ENCODE results near the gene CCDC80. TPM values are rescaled to one million over a fixed set of nuclear protein-coding genes. Genes with fewer than 3 reads are reported as not detected.

Gene CCDC80
- total RNA-seq, 6 donors from 2014 or later: 2.1 to 354 (median 20.7) TPM

DNA sequence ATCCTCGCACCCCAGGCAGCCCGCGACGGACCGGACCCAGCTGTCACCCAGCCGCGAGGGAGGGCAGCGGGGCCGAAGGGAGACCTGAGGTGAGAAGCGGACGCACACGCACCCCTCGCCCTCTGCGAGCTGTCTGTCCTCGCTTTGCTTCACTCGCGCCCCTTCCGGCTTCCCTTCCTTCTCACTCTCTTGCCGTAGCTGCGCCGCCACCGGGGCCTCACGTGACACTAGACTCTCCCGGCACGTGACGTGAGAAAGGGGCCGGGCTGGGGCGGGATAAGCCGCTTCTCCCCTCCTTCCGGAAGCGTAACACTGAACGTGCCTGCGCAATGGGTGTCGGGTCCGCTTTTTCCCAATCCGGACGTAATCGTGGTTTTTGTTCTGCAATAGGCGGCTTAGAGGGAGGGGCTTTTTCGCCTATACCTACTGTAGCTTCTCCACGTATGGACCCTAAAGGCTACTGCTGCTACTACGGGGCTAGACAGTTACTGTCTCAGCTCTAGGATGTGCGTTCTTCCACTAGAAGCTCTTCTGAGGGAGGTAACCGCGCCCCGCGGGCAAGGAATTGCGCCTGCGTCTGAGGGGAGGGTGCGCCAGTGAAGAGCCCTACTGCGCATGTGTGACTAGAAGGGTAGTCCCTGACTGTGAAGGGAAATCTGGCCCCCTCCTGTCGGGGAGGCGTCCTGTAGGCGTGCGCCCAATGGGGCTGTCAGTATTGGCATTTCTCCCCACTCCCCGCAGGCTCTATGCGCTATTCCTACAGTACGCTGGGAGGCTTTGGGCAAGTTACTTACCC lies 79.0 kb downstream of the CCDC80 start, which contains the start of the genes ATG3 and SLC35A5:
ATG3 (minus strand) TSS at position 229 of the 796 bp plus-strand sequence. CDS start 434 bp downstream, outside the sequence.
SLC35A5 (plus strand) TSS at position 312 of the 796 bp plus-strand sequence. CDS start 1,359 bp downstream, outside the sequence.
- ATAC-seq (ENCODE audit: low FRiP score in 2 of 2) (peak; percentile 97 to 98), DNase-seq (peak; percentile 97 to 99)
- Histone ChIP-seq H3K27ac (peak within 1 kb of the TSS; percentile 92 to 99 (median 96)), H3K27me3 (no peaks in the 10 kb centered on the region), H3K36me3 (peaks cover 0 to 5% (median 0%) of the 10 kb centered on the region in 4 donors), H3K4me1 (peaks cover 26 to 42% (median 37%) of the 10 kb centered on the region in 4 donors), H3K4me3 (peak within 1 kb of the TSS; percentile 68 to 95 (median 76)), H3K9me3 (no peaks in the 10 kb centered on the region)
- peak in 4 of 6 experiments; percentile 6 to 38 (median 33) for TF ChIP-seq CTCF (IDR thresholded peaks at IDR 0.05)
- TF ChIP-seq EP300 (IDR thresholded peaks at IDR 0.05): peak in 1 of 4 donors; percentile 86
- peak in 3 of 4 donors; percentile 62 to 91 (median 88) for TF ChIP-seq POLR2A (IDR thresholded peaks at IDR 0.05)
- peak; percentile 88 to 94 for TF ChIP-seq POLR2AphosphoS5 (IDR thresholded peaks at IDR 0.05)
- 0 to 1% methylated on average over 27 to 51 of the region's 58 CpGs for WGBS, 2 donors

DNA sequence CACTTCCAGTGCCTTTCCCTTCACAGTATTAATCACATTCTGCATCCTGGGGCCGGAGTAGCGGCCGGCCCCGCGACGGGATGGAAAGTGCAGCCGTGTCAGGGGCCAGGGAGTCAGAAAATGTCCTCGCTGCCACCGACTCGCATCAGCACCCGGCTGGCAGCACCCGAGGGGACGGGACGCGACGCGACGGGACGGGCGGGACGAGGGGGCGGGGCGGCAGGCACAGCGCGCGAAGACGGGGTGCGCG lies 79.5 kb downstream of the CCDC80 start:
- no peak for TF ChIP-seq POLR2A (IDR thresholded peaks at IDR 0.05)
- TF ChIP-seq POLR2AphosphoS5 (IDR thresholded peaks at IDR 0.05): no peak
- TF ChIP-seq CTCF (IDR thresholded peaks at IDR 0.05): no peak
- no peak for TF ChIP-seq EP300 (IDR thresholded peaks at IDR 0.05)
- peak overlapping the region; percentile 92 to 99 (median 96) for H3K27ac ChIP-seq
- H3K36me3 ChIP-seq: peaks cover 0 to 5% (median 0%) of the 10 kb centered on the region in 4 donors
- peaks cover 26 to 42% (median 37%) of the 10 kb centered on the region in 4 donors for H3K4me1 ChIP-seq
- peak overlapping the region; percentile 68 to 95 (median 76) for H3K4me3 ChIP-seq
- H3K9me3 ChIP-seq: no peaks in the 10 kb centered on the region
- H3K27me3 ChIP-seq: no peaks in the 10 kb centered on the region
- peak; percentile 75 to 96 for DNase-seq
- ATAC-seq (ENCODE audit: low FRiP score in 2 of 2): peak; percentile 81 to 82
- no CpG with 5 or more reads among the region's 29 CpGs for WGBS, 2 donors

GRCh38 chr3:112560721-112561483 lies 80.0 kb downstream of the CCDC80 start:
- ATAC-seq (ENCODE audit: low FRiP score in 2 of 2) (peak; percentile 66 to 74), DNase-seq (peak in 1 of 2 donors; percentile 67)
- Histone ChIP-seq H3K4me1 (peaks cover 26 to 45% (median 38%) of the 10 kb centered on the region in 4 donors), H3K9me3 (no peaks in the 10 kb centered on the region), H3K27ac (peak overlapping the region; percentile 92 to 99 (median 96)), H3K36me3 (peaks cover 0 to 5% (median 0%) of the 10 kb centered on the region in 4 donors), H3K4me3 (peak overlapping the region; percentile 68 to 95 (median 76)), H3K27me3 (no peaks in the 10 kb centered on the region)
- 0 to 1% methylated on average over 28 to 29 of the region's 29 CpGs for WGBS, 2 donors
- TF ChIP-seq POLR2AphosphoS5 (IDR thresholded peaks at IDR 0.05) (peak; percentile 6 to 11), EP300 (IDR thresholded peaks at IDR 0.05) (no peak), POLR2A (IDR thresholded peaks at IDR 0.05) (peak in 1 of 4 donors; percentile 31)

GRCh38 chr3:112560307-112560706 lies 80.6 kb downstream of the CCDC80 start:
- H3K27ac ChIP-seq: peak overlapping the region in 3 of 4 donors; percentile 92 to 99 (median 95)
- DNase-seq: no peak

More at GRCh38 chr3:112560307-112560706, 80.6 kb downstream of the CCDC80 start:
- peak overlapping the region in 3 of 4 donors; percentile 72 to 95 (median 79) for H3K4me3 ChIP-seq
- 21 to 32% methylated on average over 2 of the region's 2 CpGs for WGBS, 2 donors
- no peaks in the 10 kb centered on the region for H3K9me3 ChIP-seq
- no peak for ATAC-seq (ENCODE audit: low FRiP score in 2 of 2)
- peaks cover 29 to 51% (median 41%) of the 10 kb centered on the region in 4 donors for H3K4me1 ChIP-seq
- no peak for TF ChIP-seq CTCF (IDR thresholded peaks at IDR 0.05)
- TF ChIP-seq EP300 (IDR thresholded peaks at IDR 0.05): no peak
- TF ChIP-seq POLR2AphosphoS5 (IDR thresholded peaks at IDR 0.05): no peak
- TF ChIP-seq POLR2A (IDR thresholded peaks at IDR 0.05): no peak
- H3K36me3 ChIP-seq: peaks cover 0 to 5% (median 0%) of the 10 kb centered on the region in 4 donors
- no peaks in the 10 kb centered on the region for H3K27me3 ChIP-seq
